ENCODE measurements around the gene FAM120A. TPM values are rescaled to one million over a fixed set of nuclear protein-coding genes. Genes with fewer than 3 reads are reported as not detected.

The FAM120A gene
- total RNA-seq, 4 donors from 2014 or later = 81.7 to 125 (median 90.1) TPM

- intact Hi-C loops (cut with DNase I) = no loop called here
- DNase-seq (ENCODE audit: extremely low spot score) = no peak
- no peak overlapping the region for H3K4me3 ChIP-seq
- TF ChIP-seq EP300 (IDR thresholded peaks at IDR 0.05) (no peak), POLR2A (IDR thresholded peaks at IDR 0.05; ENCODE audit: low read depth) (no peak), POLR2AphosphoS5 (IDR thresholded peaks at IDR 0.05) (no peak), CTCF (IDR thresholded peaks at IDR 0.05) (no peak)
- H3K27ac ChIP-seq (replicated peaks in 1 of 4) = no peak overlapping the region
- no peaks in the 10 kb centered on the region for H3K27me3 ChIP-seq
- H3K36me3 ChIP-seq = peaks cover 14 to 69% (median 40%) of the 10 kb centered on the region in 4 donors
- peaks cover 11 to 19% (median 15%) of the 10 kb centered on the region in 4 donors for H3K4me1 ChIP-seq
- no peaks in the 10 kb centered on the region for H3K9me3 ChIP-seq
- WGBS = 48% methylated on average over 5 of the region's 5 CpGs
These were observed 98.1 kb downstream of the FAM120A start for GRCh38 chr9:93549611-93550010.

- WGBS = 87% methylated on average over 1 of the region's 1 CpG
- intact Hi-C loops (cut with DNase I) = no loop called here
These were observed 101.4 kb downstream of the FAM120A start for GRCh38 chr9:93552923-93553322.

GRCh38 chr9:93555370-93555769, 103.9 kb downstream of the FAM120A start:
- H3K36me3 ChIP-seq = peaks cover 26 to 88% (median 68%) of the 10 kb centered on the region in 4 donors
- TF ChIP-seq CTCF (IDR thresholded peaks at IDR 0.05) (no peak), POLR2AphosphoS5 (IDR thresholded peaks at IDR 0.05) (no peak), EP300 (IDR thresholded peaks at IDR 0.05) (no peak), POLR2A (IDR thresholded peaks at IDR 0.05; ENCODE audit: low read depth) (no peak)
- 62% methylated on average over 4 of the region's 4 CpGs for WGBS
- H3K9me3 ChIP-seq = no peaks in the 10 kb centered on the region
- DNase-seq (ENCODE audit: extremely low spot score) = no peak
- intact Hi-C loops (cut with DNase I) = no loop called here
- H3K27ac ChIP-seq (replicated peaks in 1 of 4) = no peak overlapping the region
- H3K4me3 ChIP-seq = no peak overlapping the region
- H3K27me3 ChIP-seq = no peaks in the 10 kb centered on the region
- H3K4me1 ChIP-seq = peaks cover 0 to 27% (median 24%) of the 10 kb centered on the region in 4 donors

More at GRCh38 chr9:93552923-93553322, 101.4 kb downstream of the FAM120A start:
- Histone ChIP-seq H3K27ac (replicated peaks in 1 of 4) (no peak overlapping the region), H3K27me3 (no peaks in the 10 kb centered on the region), H3K9me3 (no peaks in the 10 kb centered on the region), H3K4me1 (peaks cover 11 to 39% (median 34%) of the 10 kb centered on the region in 4 donors), H3K36me3 (peaks cover 12 to 75% (median 53%) of the 10 kb centered on the region in 4 donors), H3K4me3 (no peak overlapping the region)
- TF ChIP-seq EP300 (IDR thresholded peaks at IDR 0.05) = no peak
- no peak for DNase-seq (ENCODE audit: extremely low spot score)

GRCh38 chr9:93557366-93558137, 106.1 kb downstream of the FAM120A start:
- TF ChIP-seq POLR2AphosphoS5 (IDR thresholded peaks at IDR 0.05) (no peak), POLR2A (IDR thresholded peaks at IDR 0.05; ENCODE audit: low read depth) (no peak), CTCF (IDR thresholded peaks at IDR 0.05) (no peak), EP300 (IDR thresholded peaks at IDR 0.05) (no peak)
- DNase-seq (ENCODE audit: extremely low spot score) = no peak
- H3K4me3 ChIP-seq = no peak overlapping the region
- H3K4me1 ChIP-seq = peaks cover 0 to 27% (median 24%) of the 10 kb centered on the region in 4 donors
- H3K9me3 ChIP-seq = no peaks in the 10 kb centered on the region
- 92% methylated on average over 15 of the region's 15 CpGs for WGBS
- H3K36me3 ChIP-seq = peaks cover 26 to 88% (median 74%) of the 10 kb centered on the region in 4 donors
- intact Hi-C loops (cut with DNase I) = no loop called here
- H3K27ac ChIP-seq (replicated peaks in 1 of 4) = no peak overlapping the region
- H3K27me3 ChIP-seq = no peaks in the 10 kb centered on the region

GRCh38 chr9:93558503-93558902, 107.0 kb downstream of the FAM120A start:
- Histone ChIP-seq H3K27me3 (no peaks in the 10 kb centered on the region), H3K9me3 (no peaks in the 10 kb centered on the region), H3K36me3 (peaks cover 33 to 92% (median 80%) of the 10 kb centered on the region in 4 donors), H3K27ac (replicated peaks in 1 of 4) (no peak overlapping the region), H3K4me1 (peaks cover 0 to 27% (median 24%) of the 10 kb centered on the region in 4 donors), H3K4me3 (no peak overlapping the region)
- no peak for DNase-seq (ENCODE audit: extremely low spot score)
- intact Hi-C loops (cut with DNase I) = no loop called here
- 91% methylated on average over 14 of the region's 14 CpGs for whole genome bisulfite sequencing
- no peak for TF ChIP-seq EP300 (IDR thresholded peaks at IDR 0.05)
- TF ChIP-seq POLR2A (IDR thresholded peaks at IDR 0.05; ENCODE audit: low read depth) = no peak
- TF ChIP-seq POLR2AphosphoS5 (IDR thresholded peaks at IDR 0.05) = no peak
- no peak for TF ChIP-seq CTCF (IDR thresholded peaks at IDR 0.05)

Data from esophagus muscularis mucosa (tissue), 4 donors.